GM12878 (cell line): ENCODE results near the gene ZNF775. TPM values are rescaled to one million over a fixed set of nuclear protein-coding genes. Genes with fewer than 3 reads are reported as not detected.
A peak's percentile ranks its signal among the peaks of the same experiment; 100 is the strongest.

Experiments
- ATAC-seq: fragments of 200-7000 bp; cut with Tn5 transposase; 3 replicates; pipeline ENCODE4 v1.9.1; 2020; ENCODE audit warnings: mild to moderate bottlenecking, moderate library complexity
- BruUV-seq: library from RNA; stranded (reverse); fragments of 400-500 nt; replicated peaks from 2 replicates; lab custom pipeline; 2021; lab: Mats Ljungman, UMichigan
- CTCF ChIA-PET: fragments of 300-600 bp; sonication (Branson Sonifier 250); formaldehyde crosslinking; extraction: SDS; loops from one replicate; lab custom pipeline; 2021; ENCODE audit warnings: inconsistent platforms; lab: Yijun Ruan, JAX
- POLR2A ChIA-PET: fragments of 350-600 bp; formaldehyde crosslinking; extraction: SDS; loops from one replicate; lab custom pipeline; 2021; ENCODE audit warnings: inconsistent platforms; lab: Charles Lee
- RAD21 ChIA-PET: fragments of 300-600 bp; sonication (Branson Sonifier 250); formaldehyde crosslinking; loops from one replicate; lab custom pipeline; 2023; ENCODE audit warnings: antibody characterized with exemption; ENCODE audit not compliant: unreplicated experiment; lab: Charles Lee
- SMC1A ChIA-PET: fragments of 300-600 bp; sonication (Branson Sonifier 250); formaldehyde crosslinking; loops from one replicate; lab custom pipeline; 2023; ENCODE audit not compliant: unreplicated experiment, uncharacterized antibody; lab: Charles Lee
- DNase-seq: peaks from one replicate; pipeline ENCODE4 v3.0.0-alpha.2; 2011; ENCODE audit warnings: low read depth, low spot score
- FAIRE-seq: peaks from 3 replicates; lab custom pipeline; 2011; peaks lifted over from hg19 to GRCh38; lab: Jason Lieb, UNC
- H2AFZ ChIP-seq: 2 replicates; pipeline ENCODE4 v1.6.0; 2011; ENCODE audit warnings: low read depth, low read length, control low read depth; ENCODE audit not compliant: control insufficient read depth
- H3K27ac ChIP-seq: 2 replicates; pipeline ENCODE4 v1.5.1; 2011; ENCODE audit warnings: control low read depth; ENCODE audit not compliant: control insufficient read depth, insufficient read depth
- H3K27me3 ChIP-seq, 2 experiments: replicated peaks in 1 of 2; 2 replicates each; pipeline versions ENCODE4 v1.6.0 to v1.6.1; 2011; ENCODE audit warnings: low read length in 1 of 2; ENCODE audit not compliant: control insufficient read depth in 2 of 2, insufficient read depth in 2 of 2
- H3K36me3 ChIP-seq, 2 experiments: 2 replicates each; pipeline ENCODE4 v1.5.1; 2011; ENCODE audit warnings: low read length in 1 of 2; ENCODE audit not compliant: control insufficient read depth in 2 of 2, insufficient read depth in 2 of 2
- H3K4me1 ChIP-seq: 2 replicates; pipeline ENCODE4 v1.6.1; 2011; ENCODE audit warnings: mild to moderate bottlenecking, low read length, moderate library complexity, mixed read lengths; ENCODE audit not compliant: control insufficient read depth, insufficient read depth
- H3K4me2 ChIP-seq: 2 replicates; pipeline ENCODE4 v1.6.0; 2011; ENCODE audit warnings: control low read depth; ENCODE audit not compliant: control insufficient read depth, insufficient read depth
- H3K4me3 ChIP-seq: fragments of 200-600 bp; sonication (generic); 2 replicates; pipeline ENCODE4 v1.5.1; 2016
- H3K79me2 ChIP-seq: 2 replicates; pipeline ENCODE4 v1.6.0; 2011; ENCODE audit warnings: low read length; ENCODE audit not compliant: control insufficient read depth, insufficient read depth
- H3K9ac ChIP-seq: 2 replicates; pipeline ENCODE4 v1.8.0; 2011; ENCODE audit warnings: low read length, control low read depth, mixed read lengths; ENCODE audit not compliant: control insufficient read depth, insufficient read depth
- H3K9me3 ChIP-seq: replicated peaks from 3 replicates; pipeline ENCODE4 v1.5.1; 2011; ENCODE audit warnings: mild to moderate bottlenecking, low read length; ENCODE audit not compliant: control insufficient read depth, insufficient read depth
- H4K20me1 ChIP-seq: 2 replicates; pipeline ENCODE4 v1.6.0; 2011; ENCODE audit not compliant: control insufficient read depth, insufficient read depth
- ATF7 ChIP-seq: fragments of 450-650 bp; IDR thresholded peaks from 2 replicates; pipeline ENCODE4 v1.6.1; 2016; ENCODE audit warnings: low read depth, mild to moderate bottlenecking
- BACH1 ChIP-seq: fragments of 450-650 bp; IDR thresholded peaks from 2 replicates; pipeline ENCODE4 v1.6.1; 2017; ENCODE audit warnings: mild to moderate bottlenecking, borderline replicate concordance
- CHD2 ChIP-seq: IDR thresholded peaks from 2 replicates; pipeline ENCODE4 v1.6.1; 2011; ENCODE audit warnings: low read depth, low read length, improper control_type of control experiment, borderline replicate concordance
- CREM ChIP-seq: IDR thresholded peaks from 2 replicates; pipeline ENCODE4 v1.6.1; 2014; ENCODE audit warnings: antibody characterized with exemption, low read depth
- CTCF ChIP-seq, 3 experiments: IDR thresholded peaks in 2 of 3; conservative IDR thresholded peaks in 1 of 3; 2 replicates each; pipeline ENCODE4 v1.5.1; 2011; ENCODE audit warnings: low read depth in 3 of 3, low read length in 3 of 3, mild to moderate bottlenecking in 3 of 3, control low read depth in 2 of 3, moderate library complexity in 2 of 3, inconsistent platforms in 1 of 3, mixed read lengths in 1 of 3; ENCODE audit not compliant: control insufficient read depth in 2 of 3, insufficient read depth in 1 of 3; ENCODE audit errors: extremely low read depth in 1 of 3
- FOS ChIP-seq: IDR thresholded peaks from 3 replicates; pipeline ENCODE4 v1.6.1; 2011; ENCODE audit warnings: borderline replicate concordance; ENCODE audit not compliant: insufficient read length; ENCODE audit errors: extremely low read depth
- GATAD2B ChIP-seq: fragments of 450-650 bp; conservative IDR thresholded peaks from 2 replicates; pipeline ENCODE4 v1.6.1; 2017; ENCODE audit warnings: low read depth, mild to moderate bottlenecking, moderate library complexity
- RAD21 ChIP-seq: IDR thresholded peaks from 2 replicates; pipeline ENCODE4 v1.6.1; 2011; ENCODE audit warnings: mild to moderate bottlenecking, low read depth, low read length, moderate library complexity; ENCODE audit not compliant: insufficient read depth
- SREBF2 ChIP-seq: IDR thresholded peaks from 2 replicates; pipeline ENCODE4 v1.6.1; 2012; ENCODE audit warnings: mild to moderate bottlenecking, low read length
- SUPT20H ChIP-seq: IDR thresholded peaks from 2 replicates; pipeline ENCODE4 v1.6.1; 2011; ENCODE audit warnings: low read depth, mild to moderate bottlenecking, low read length, moderate library complexity, borderline replicate concordance; ENCODE audit not compliant: control insufficient read depth
- ZNF217 ChIP-seq: fragments of 450-650 bp; IDR thresholded peaks from 2 replicates; pipeline ENCODE4 v1.6.1; 2017; ENCODE audit warnings: antibody characterized with exemption, mild to moderate bottlenecking
- ZNF384 ChIP-seq: IDR thresholded peaks from 2 replicates; pipeline ENCODE4 v1.6.1; 2012; ENCODE audit warnings: low read depth, mild to moderate bottlenecking, low read length, improper control_type of control experiment, borderline replicate concordance
- ZNF592 ChIP-seq: fragments of 450-650 bp; IDR thresholded peaks from 2 replicates; pipeline ENCODE4 v1.6.1; 2017; ENCODE audit warnings: mild to moderate bottlenecking, moderate library complexity
- WGBS: methylation state at CpG from one replicate; pipeline ENCODE4 v1.1.6; 2016; ENCODE audit warnings: low lambda C conversion rate; ENCODE audit not compliant: insufficient replicate concordance, insufficient coverage; ENCODE audit errors: missing lambda C conversion rate; 5-methylcytosine and 5-hydroxymethylcytosine counted together
- in situ Hi-C: fragments of 300-500 bp; cut with MboI; formaldehyde crosslinking; loops from 9 replicates; pipeline ENCODE4 v1.14.3; 2018; ENCODE audit warnings: mixed read lengths
- intact Hi-C: fragments of 100-400 bp; cut with micrococcal nuclease; formaldehyde crosslinking; loops from one replicate; pipeline ENCODE4 v1.14.2; 2022; ENCODE audit not compliant: unreplicated experiment
- polyA plus RNA-seq, 11 experiments: library from polyadenylated mRNA; depleted of rRNA in 4 of 11; unstranded in 6 of 11; stranded (reverse) in 5 of 11; fragments of >200 nt; fragmentation: Nextera tagmentation in 4 of 11; fragmentation: Illumina TruSeq in 1 of 11; extraction: Ambion mirVana in 4 of 11; extraction: Trizol in 1 of 11; gene quantifications; 1 replicate in 1 of 11; 2 replicates in 10 of 11; pipeline versions ENCODE4 v1.2.1 to v1.2.3, GENCODE V29; 2011 to 2016; ENCODE audit warnings: inconsistent platforms in 2 of 11, missing spikeins in 2 of 11, low read depth in 1 of 11
- total RNA-seq, 4 experiments: library from RNA; depleted of rRNA in 3 of 4; stranded (reverse); fragments of >200 nt in 3 of 4; fragmentation: Illumina TruSeq in 1 of 4; extraction: Trizol in 1 of 4; gene quantifications; 2 replicates each; pipeline versions ENCODE4 v1.2.1 to v1.2.3, GENCODE V29; 2013 to 2021

Gene ZNF775
- total and polyA plus RNA-seq, 10 of the 15 experiments (the other 5 are each of a cell fraction or from before 2014, with no cell fraction given): 0.05 to 14.3 (median 2.1) TPM

- ChIA-PET RAD21 (interaction anchor here (1.0 to 3.0 kb wide), 5 partner anchors 10 to 63 kb away, joined by 3 to 14 read pairs (median 11); partner anchors contain the start of gene REPIN1), CTCF (interaction anchor here (1.0 to 4.7 kb wide), 11 partner anchors 12 to 347 kb away, joined by 3 to 29 read pairs (median 4); a partner anchor contains a TSS), POLR2A (interaction anchor here (0.5 to 2.4 kb wide), 5 partner anchors 47 to 77 kb away, joined by 3 to 19 read pairs (median 3); partner anchors contain the start of gene REPIN1), SMC1A (interaction anchor here (1.3 to 2.4 kb wide), 9 partner anchors 10 to 355 kb away, joined by 3 to 19 read pairs (median 7); a partner anchor contains a TSS)
- Histone ChIP-seq H3K36me3 (no peaks in the 10 kb centered on the region), H3K4me3 (no peak overlapping the region), H2AFZ (no peak overlapping the region; the same call in 1 of the 2 replicates), H3K4me2 (peak overlapping the region; percentile 84; the same call in 1 of the 2 replicates), H3K9ac (no peak overlapping the region), H4K20me1 (no peaks in the 10 kb centered on the region), H3K9me3 (no peaks in the 10 kb centered on the region), H3K27me3 (no peaks in the 10 kb centered on the region), H3K4me1 (peaks cover 32% of the 10 kb centered on the region), H3K79me2 (peaks cover 41% of the 10 kb centered on the region), H3K27ac (peak overlapping the region; percentile 100; the same call in 1 of the 2 replicates)
- in situ Hi-C loops (no loop called here), intact Hi-C loops (no loop called here)
- 80% methylated on average over 7 of the region's 7 CpGs for WGBS
- TF ChIP-seq RAD21 (no peak), ZNF592 (no peak), SREBF2 (no peak), BACH1 (no peak), ATF7 (no peak), FOS (no peak), CHD2 (no peak), GATAD2B (no peak), CTCF (IDR thresholded peaks at IDR 0.05 in 2 of 3, conservative IDR thresholded peaks at IDR 0.05 in 1 of 3; ENCODE audit: control insufficient read depth in 2 of 3, extremely low read depth in 1 of 3, insufficient read depth in 1 of 3, low read depth in 3 of 3, low read length in 3 of 3) (no peak), CREM (no peak), ZNF384 (no peak), ZNF217 (no peak), SUPT20H (no peak)
- no TSS peak for BruUV-seq
- ATAC-seq (no peak), FAIRE-seq (no peak), DNase-seq (no peak)
Measured at GRCh38 chr7:150431839-150432658, 52.9 kb downstream of the ZNF775 start.
